Epithelial cell of esophagus (primary cell): ENCODE measurements around the gene TAC4.

Experiments
- DNase-seq: peaks from one replicate; pipeline ENCODE4 v3.0.0; 2010; ENCODE audit warnings: low read depth
- H3K4me3 ChIP-seq: 2 replicates; pipeline ENCODE4 v1.5.1; 2011; ENCODE audit warnings: mild to moderate bottlenecking, low read length, control low read depth
- TF ChIP-seq, protein P1 (sequence below): IDR thresholded peaks from 2 replicates; pipeline ENCODE4 v1.5.1; 2011; ENCODE audit warnings: low read depth, mild to moderate bottlenecking, low read length, control low read depth, inconsistent platforms; ENCODE audit not compliant: insufficient read depth; ENCODE audit errors: missing control alignments

Gene TAC4

DNA sequence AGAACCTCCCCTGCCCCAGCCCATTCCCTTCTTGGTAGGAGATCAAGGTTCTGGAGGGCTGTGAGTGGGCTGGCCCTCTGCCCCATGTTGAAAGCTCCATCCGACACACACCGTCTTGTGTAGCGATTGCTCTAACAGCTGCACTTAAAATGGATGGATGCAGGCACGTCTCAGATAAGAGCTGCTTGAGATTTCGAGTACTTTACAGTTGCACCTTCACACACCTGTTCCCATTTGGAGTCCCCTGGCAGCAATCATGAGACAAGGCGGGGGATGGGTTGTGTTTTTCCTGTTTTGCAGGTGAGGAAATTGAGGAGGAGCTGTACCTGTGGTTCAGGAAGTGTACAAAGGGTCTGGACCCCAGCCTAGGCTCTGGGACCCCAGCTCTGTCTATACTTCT, 25.6 kb upstream of the TAC4 start:
- no peak overlapping the region for H3K4me3 ChIP-seq
- TF ChIP-seq, protein P1, sequence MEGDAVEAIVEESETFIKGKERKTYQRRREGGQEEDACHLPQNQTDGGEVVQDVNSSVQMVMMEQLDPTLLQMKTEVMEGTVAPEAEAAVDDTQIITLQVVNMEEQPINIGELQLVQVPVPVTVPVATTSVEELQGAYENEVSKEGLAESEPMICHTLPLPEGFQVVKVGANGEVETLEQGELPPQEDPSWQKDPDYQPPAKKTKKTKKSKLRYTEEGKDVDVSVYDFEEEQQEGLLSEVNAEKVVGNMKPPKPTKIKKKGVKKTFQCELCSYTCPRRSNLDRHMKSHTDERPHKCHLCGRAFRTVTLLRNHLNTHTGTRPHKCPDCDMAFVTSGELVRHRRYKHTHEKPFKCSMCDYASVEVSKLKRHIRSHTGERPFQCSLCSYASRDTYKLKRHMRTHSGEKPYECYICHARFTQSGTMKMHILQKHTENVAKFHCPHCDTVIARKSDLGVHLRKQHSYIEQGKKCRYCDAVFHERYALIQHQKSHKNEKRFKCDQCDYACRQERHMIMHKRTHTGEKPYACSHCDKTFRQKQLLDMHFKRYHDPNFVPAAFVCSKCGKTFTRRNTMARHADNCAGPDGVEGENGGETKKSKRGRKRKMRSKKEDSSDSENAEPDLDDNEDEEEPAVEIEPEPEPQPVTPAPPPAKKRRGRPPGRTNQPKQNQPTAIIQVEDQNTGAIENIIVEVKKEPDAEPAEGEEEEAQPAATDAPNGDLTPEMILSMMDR = no peak
- DNase-seq = no peak

DNA sequence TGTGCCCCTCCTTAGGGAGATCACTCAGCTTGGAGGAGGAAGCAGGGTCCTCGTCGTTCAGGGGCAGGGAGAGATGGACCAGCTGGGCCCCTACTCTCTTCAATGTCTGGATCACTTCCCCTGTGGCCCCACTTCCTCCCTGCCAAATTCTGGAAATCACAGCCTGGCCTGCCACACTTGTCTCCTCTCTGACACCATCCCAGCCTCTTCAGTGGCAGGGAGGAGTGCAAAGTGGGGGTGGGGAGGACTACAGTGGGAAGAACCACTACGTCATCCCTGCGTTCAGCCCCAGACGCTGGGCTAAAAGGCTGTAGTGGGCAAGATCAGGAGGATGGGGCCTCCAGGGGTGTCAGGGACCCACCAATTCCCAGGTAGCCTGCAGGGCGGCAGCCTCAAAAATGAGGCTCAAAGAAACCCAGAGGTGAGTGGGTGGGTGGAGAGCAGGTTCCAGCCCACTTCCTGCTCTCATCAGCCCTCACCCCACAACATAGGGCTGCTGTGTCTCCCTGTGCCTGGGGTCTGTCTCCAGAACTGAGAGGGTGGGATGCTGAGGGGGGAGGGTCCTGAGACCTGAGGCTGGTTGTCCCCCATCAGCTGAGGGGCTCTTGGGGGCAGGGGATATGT, 25.0 kb upstream of the TAC4 start:
- H3K4me3 ChIP-seq = no peak overlapping the region
- TF ChIP-seq, protein P1 = no peak
- DNase-seq = no peak

DNA sequence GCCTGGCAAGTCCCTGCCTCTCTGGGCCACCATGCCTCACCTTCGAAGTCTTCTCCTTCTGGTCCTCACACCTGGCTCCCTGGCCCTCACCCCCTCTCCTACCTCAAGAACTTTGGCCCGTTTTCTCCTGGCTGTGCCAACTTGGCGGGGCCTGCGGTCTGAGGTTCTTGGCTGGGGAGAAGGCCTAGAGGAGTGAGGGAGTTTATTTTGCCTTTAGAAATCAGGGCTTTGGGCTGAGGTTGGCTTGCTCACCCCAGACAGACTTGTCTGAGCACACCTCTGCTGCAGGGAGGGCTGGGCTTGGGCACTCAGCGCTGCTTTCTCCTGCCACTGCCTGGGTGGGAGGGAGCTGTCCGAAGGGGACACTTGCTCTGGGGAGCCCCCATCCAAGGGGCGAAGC, 23.3 kb upstream of the TAC4 start:
- peak; percentile 50 for DNase-seq
- TF ChIP-seq, protein P1 = no peak
- H3K4me3 ChIP-seq = no peak overlapping the region

DNA sequence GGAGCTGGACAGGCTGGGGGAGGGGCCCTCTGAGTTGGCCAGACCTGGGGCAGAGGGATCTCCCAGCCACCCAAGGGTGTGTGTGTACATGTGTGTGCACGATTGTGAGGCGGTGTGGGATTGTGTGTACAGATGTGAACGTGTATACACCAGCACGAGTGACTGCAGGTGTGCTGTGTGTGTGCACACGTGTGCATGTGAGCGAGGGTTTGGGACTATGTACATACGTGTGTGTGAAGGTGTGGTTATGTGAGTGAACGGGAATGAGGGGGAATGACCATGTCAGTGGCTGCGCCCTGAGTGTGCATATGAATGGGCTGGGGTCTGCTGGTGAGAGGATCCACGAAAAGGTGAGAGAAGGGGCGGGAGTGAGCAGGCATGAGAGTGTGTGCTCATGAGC, 22.4 kb upstream of the TAC4 start:
- TF ChIP-seq, protein P1 = no peak
- DNase-seq = no peak

DNA sequence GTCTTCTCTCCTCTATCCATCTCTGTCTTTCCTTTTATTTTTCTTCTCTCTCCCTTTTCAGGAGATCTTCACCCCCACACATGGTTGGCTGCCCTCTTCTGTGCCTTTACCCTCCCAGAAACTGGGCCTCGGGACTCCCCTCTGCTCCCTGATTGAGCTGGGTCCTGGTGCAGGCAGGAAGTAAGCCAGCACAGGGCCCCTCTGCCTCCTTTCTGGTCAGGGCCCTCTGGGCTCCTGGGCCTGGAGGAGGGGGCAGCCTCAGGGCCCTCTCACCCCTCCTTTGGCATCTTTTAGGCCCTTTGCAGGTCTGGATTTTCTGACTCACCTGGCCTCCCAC, 21.1 kb upstream of the TAC4 start:
- TF ChIP-seq, protein P1 = no peak
- DNase-seq = no peak
- no peak overlapping the region for H3K4me3 ChIP-seq

More for the DNA sequence above, 22.4 kb upstream of the TAC4 start:
- no peak overlapping the region for H3K4me3 ChIP-seq

DNA sequence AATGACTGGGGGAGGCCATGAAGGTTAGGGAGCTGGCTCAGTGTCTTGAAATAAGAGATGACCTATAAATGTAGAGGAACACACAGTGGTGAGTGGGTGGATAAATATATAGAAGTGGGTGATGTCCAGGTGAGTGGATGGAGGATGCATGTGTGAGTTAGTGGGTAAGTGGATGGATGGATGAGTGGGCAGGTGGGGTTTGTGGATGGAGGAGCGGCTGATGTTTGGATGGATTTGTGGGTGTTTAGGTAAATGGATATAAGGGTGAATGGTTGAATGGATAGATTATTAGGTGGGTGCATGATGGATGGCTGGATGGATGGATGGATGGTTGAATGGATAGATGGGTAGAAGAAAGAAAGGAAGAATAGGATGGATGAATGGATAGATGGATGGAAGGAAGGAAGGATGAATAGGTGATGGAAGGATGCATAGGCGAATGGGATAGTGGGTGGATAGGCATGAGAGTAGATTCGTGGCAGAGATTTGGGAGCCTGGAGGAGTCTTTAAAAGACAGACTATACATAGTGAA, 19.1 kb upstream of the TAC4 start:
- no peak for DNase-seq
- TF ChIP-seq, protein P1 = no peak
- no peak overlapping the region for H3K4me3 ChIP-seq

DNA sequence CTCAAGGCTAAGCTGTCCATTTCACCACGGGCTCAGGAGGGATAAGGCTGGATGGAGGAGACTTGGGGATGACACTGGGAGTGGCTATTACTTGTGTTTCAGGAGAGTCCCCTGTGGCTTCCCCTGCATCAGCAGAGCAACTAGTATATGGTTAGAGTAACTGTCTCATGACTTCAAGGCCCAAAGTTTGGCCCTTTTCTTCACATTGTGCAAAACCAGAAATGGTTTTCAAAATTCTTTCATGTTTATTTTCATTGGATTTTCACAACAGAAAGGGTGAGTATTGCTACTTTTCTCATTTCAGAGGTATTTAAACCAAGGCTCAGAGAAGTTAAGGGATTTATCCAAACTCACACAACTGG, 18.1 kb upstream of the TAC4 start:
- no peak overlapping the region for H3K4me3 ChIP-seq
- TF ChIP-seq, protein P1 = no peak
- DNase-seq = no peak
